ENCODE data around the gene EPO.
A peak's percentile ranks its signal among the peaks of the same experiment; 100 is the strongest.

EPO gene

GRCh38 chr7:100720279-100720670 is at the start of gene EPO:
EPO (plus strand) TSS chr7:100720468; CDS start chr7:100720981, 513 bp downstream.
- H3K27me3 Mint-ChIP-seq = peaks cover 68% of the 10 kb centered on the region
- no peaks in the 10 kb centered on the region for H3K36me3 Mint-ChIP-seq (ENCODE audit: low read depth)
- peaks cover 16% of the 10 kb centered on the region for H3K9me3 Mint-ChIP-seq
- H3K4me3 Mint-ChIP-seq = no peak within 1 kb of the TSS
- intact Hi-C loops (cut with micrococcal nuclease) = no loop called here
- H3K4me1 Mint-ChIP-seq (ENCODE audit: low read depth) = peaks cover 10% of the 10 kb centered on the region
- H3K27ac Mint-ChIP-seq = no peak within 1 kb of the TSS

GRCh38 chr7:100671353-100672327 is 48.6 kb upstream of the EPO start:
- Mint-ChIP-seq H3K4me1 (ENCODE audit: low read depth) (peaks cover 18% of the 10 kb centered on the region), H3K27me3 (peaks cover 18% of the 10 kb centered on the region), H3K36me3 (ENCODE audit: low read depth) (peaks cover 26% of the 10 kb centered on the region), H3K27ac (no peak overlapping the region), H3K9me3 (no peaks in the 10 kb centered on the region), H3K4me3 (no peak overlapping the region)
- intact Hi-C loops (cut with micrococcal nuclease) = loop anchor here (5.0 to 10.0 kb wide), 2 partner anchors 87 to 244 kb away; partner anchors contain the start of genes FBXO24, LRCH4, MEPCE and ZCWPW1

GRCh38 chr7:100673302-100673941 is 46.8 kb upstream of the EPO start, which contains the start of gene GNB2:
GNB2 (plus strand) TSS chr7:100673740; CDS start chr7:100676266, 2,526 bp downstream.
- Mint-ChIP-seq H3K9me3 (no peaks in the 10 kb centered on the region), H3K4me1 (ENCODE audit: low read depth) (peaks cover 24% of the 10 kb centered on the region), H3K27ac (peak within 1 kb of the TSS; percentile 96), H3K27me3 (peaks cover 8% of the 10 kb centered on the region), H3K36me3 (ENCODE audit: low read depth) (peaks cover 44% of the 10 kb centered on the region), H3K4me3 (peak within 1 kb of the TSS; percentile 91)
- intact Hi-C loops (cut with micrococcal nuclease) = loop anchor here (1.0 to 10.0 kb wide), 3 partner anchors 40 to 246 kb away; partner anchors contain the start of genes FBXO24, LRCH4, MEPCE and ZCWPW1

GRCh38 chr7:100673942-100674410 is 46.3 kb upstream of the EPO start:
- Mint-ChIP-seq H3K4me3 (peak overlapping the region; percentile 91), H3K4me1 (ENCODE audit: low read depth) (peaks cover 27% of the 10 kb centered on the region), H3K27ac (peak overlapping the region; percentile 96), H3K27me3 (peaks cover 8% of the 10 kb centered on the region), H3K36me3 (ENCODE audit: low read depth) (peaks cover 49% of the 10 kb centered on the region), H3K9me3 (no peaks in the 10 kb centered on the region)
- intact Hi-C loops (cut with micrococcal nuclease) = loop anchor here (1.0 to 10.0 kb wide), 4 partner anchors 41 to 247 kb away; partner anchors contain the start of genes FBXO24, LRCH4, MEPCE and MOSPD3

- intact Hi-C loops (cut with micrococcal nuclease) = loop anchor here (1.0 to 10.0 kb wide), 3 partner anchors 62 to 247 kb away; partner anchors contain the start of genes FBXO24, LRCH4, MEPCE and MOSPD3
- Mint-ChIP-seq H3K36me3 (ENCODE audit: low read depth) (peaks cover 55% of the 10 kb centered on the region), H3K4me3 (peak overlapping the region; percentile 91), H3K9me3 (no peaks in the 10 kb centered on the region), H3K27ac (peak overlapping the region; percentile 96), H3K4me1 (ENCODE audit: low read depth) (peaks cover 32% of the 10 kb centered on the region), H3K27me3 (peaks cover 8% of the 10 kb centered on the region)
Measured at GRCh38 chr7:100674411-100675104, 45.7 kb upstream of the EPO start.

GRCh38 chr7:100675105-100675451 is 45.2 kb upstream of the EPO start:
- intact Hi-C loops (cut with micrococcal nuclease) = loop anchor here (10.0 kb wide), 1 partner anchor 90 kb away; the partner anchor contains the start of genes FBXO24 and LRCH4
- Mint-ChIP-seq H3K27me3 (peaks cover 6% of the 10 kb centered on the region), H3K4me1 (ENCODE audit: low read depth) (peaks cover 31% of the 10 kb centered on the region), H3K27ac (peak overlapping the region; percentile 96), H3K9me3 (no peaks in the 10 kb centered on the region), H3K36me3 (ENCODE audit: low read depth) (peaks cover 60% of the 10 kb centered on the region), H3K4me3 (peak overlapping the region; percentile 91)

- H3K27me3 Mint-ChIP-seq = peaks cover 6% of the 10 kb centered on the region
- H3K36me3 Mint-ChIP-seq (ENCODE audit: low read depth) = peaks cover 67% of the 10 kb centered on the region
- intact Hi-C loops (cut with micrococcal nuclease) = loop anchor here (10.0 kb wide), 1 partner anchor 91 kb away; the partner anchor contains the start of genes FBXO24 and LRCH4
- H3K4me1 Mint-ChIP-seq (ENCODE audit: low read depth) = peaks cover 38% of the 10 kb centered on the region
- H3K4me3 Mint-ChIP-seq = peak overlapping the region; percentile 72
- no peaks in the 10 kb centered on the region for H3K9me3 Mint-ChIP-seq
- peak overlapping the region; percentile 63 for H3K27ac Mint-ChIP-seq
Measured at GRCh38 chr7:100675581-100676350, 44.5 kb upstream of the EPO start.

- peaks cover 2% of the 10 kb centered on the region for H3K27me3 Mint-ChIP-seq
Measured at GRCh38 chr7:100676501-100677306, 43.6 kb upstream of the EPO start.

GRCh38 chr7:100677308-100678267 is 42.7 kb upstream of the EPO start:
- peak overlapping the region; percentile 16 for H3K27ac Mint-ChIP-seq
- H3K27me3 Mint-ChIP-seq = no peaks in the 10 kb centered on the region
- peaks cover 85% of the 10 kb centered on the region for H3K36me3 Mint-ChIP-seq (ENCODE audit: low read depth)
- no peak overlapping the region for H3K4me3 Mint-ChIP-seq
- intact Hi-C loops (cut with micrococcal nuclease) = loop anchor here (10.0 kb wide), 1 partner anchor 93 kb away; the partner anchor contains the start of genes FBXO24 and LRCH4
- no peaks in the 10 kb centered on the region for H3K9me3 Mint-ChIP-seq
- H3K4me1 Mint-ChIP-seq (ENCODE audit: low read depth) = peaks cover 42% of the 10 kb centered on the region

More at GRCh38 chr7:100676501-100677306, 43.6 kb upstream of the EPO start:
- H3K27ac Mint-ChIP-seq = peak overlapping the region; percentile 63
- H3K9me3 Mint-ChIP-seq = no peaks in the 10 kb centered on the region
- peaks cover 77% of the 10 kb centered on the region for H3K36me3 Mint-ChIP-seq (ENCODE audit: low read depth)
- intact Hi-C loops (cut with micrococcal nuclease) = loop anchor here (10.0 kb wide), 1 partner anchor 92 kb away; the partner anchor contains the start of genes FBXO24 and LRCH4
- peak overlapping the region; percentile 67 for H3K4me3 Mint-ChIP-seq
- peaks cover 42% of the 10 kb centered on the region for H3K4me1 Mint-ChIP-seq (ENCODE audit: low read depth)

GRCh38 chr7:100678291-100678984 is 41.8 kb upstream of the EPO start:
- intact Hi-C loops (cut with micrococcal nuclease) = loop anchor here (10.0 kb wide), 1 partner anchor 94 kb away; the partner anchor contains the start of genes FBXO24 and LRCH4

More at GRCh38 chr7:100678291-100678984, 41.8 kb upstream of the EPO start:
- peaks cover 94% of the 10 kb centered on the region for H3K36me3 Mint-ChIP-seq (ENCODE audit: low read depth)
- peak overlapping the region; percentile 16 for H3K27ac Mint-ChIP-seq
- no peaks in the 10 kb centered on the region for H3K27me3 Mint-ChIP-seq
- H3K4me1 Mint-ChIP-seq (ENCODE audit: low read depth) = peaks cover 42% of the 10 kb centered on the region
- H3K9me3 Mint-ChIP-seq = no peaks in the 10 kb centered on the region
- H3K4me3 Mint-ChIP-seq = no peak overlapping the region
